ENCODE data around the gene ANO1.

ANO1 gene

DNA sequence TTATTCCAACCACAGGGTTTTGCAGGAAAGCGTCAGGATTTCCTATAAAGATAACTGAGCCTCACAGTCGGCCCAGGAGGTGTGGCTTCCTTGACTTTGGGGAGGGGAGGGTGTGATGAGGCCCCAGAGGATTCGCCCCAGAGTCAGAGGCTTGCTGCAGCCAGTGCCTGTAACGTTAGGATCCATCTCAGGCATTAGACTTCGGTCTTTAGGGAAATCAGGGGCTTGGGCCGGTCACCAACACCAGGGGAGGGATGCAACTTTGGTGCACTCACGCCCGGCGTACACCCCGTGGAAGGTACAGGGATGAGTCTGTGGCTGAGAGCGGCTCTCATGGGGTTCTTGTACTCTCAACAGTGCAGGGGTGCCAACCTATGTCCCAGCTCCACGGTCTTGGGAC lies 5.7 kb upstream of the ANO1 start:
- no peak overlapping the region for H3K4me3 ChIP-seq (ENCODE audit: low read length)
- no peak overlapping the region for H3K4me2 ChIP-seq (ENCODE audit: low read length)

DNA sequence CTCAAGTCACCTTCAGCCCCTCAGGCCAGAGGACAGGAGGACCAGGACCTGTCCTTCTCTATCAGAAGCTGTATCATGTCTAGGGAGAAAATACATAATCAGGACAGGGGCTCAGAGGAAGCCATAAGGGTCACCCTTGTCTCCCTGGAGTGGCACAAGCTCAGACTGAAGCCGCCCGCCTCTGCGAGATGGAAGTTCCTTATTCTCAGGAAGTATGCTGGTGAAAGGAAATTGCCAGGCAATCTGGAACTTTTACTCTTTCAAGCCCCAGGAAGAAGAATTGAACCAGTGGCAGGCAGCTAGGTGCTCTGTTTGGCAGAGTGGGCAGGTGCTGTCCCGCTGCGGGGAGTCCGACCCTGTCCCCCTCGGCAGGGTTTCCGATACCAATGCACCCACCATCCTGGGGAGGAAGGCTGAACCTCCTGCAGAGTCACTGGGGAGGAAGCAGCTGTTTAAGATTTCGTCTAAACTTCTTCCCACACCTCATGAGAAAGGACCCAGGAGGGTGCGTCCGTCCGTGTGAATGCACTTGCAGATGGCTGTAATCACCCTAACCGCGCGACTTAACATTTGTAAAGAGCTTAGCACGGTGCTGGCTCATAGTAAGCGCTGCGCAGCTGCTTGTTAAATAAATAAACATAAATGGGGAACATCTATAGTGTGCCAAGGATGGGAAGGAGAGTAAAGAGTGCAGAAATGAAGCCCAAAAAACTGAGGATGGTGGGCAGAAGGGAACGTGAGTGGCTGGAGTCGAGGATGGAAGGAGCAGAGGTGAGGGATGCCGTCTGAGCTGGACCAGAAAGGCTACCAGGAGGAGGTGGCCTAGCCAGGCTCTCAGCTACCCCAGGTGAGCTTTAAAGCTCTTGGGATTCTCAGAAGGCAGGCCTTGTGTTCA lies 5.0 kb upstream of the ANO1 start:
- Histone ChIP-seq H3K27me3 (ENCODE audit: control insufficient read depth, low read length) (peaks cover 18% of the 10 kb centered on the region; the same call in 1 of the 2 replicates), H3K4me2 (ENCODE audit: low read length) (no peak overlapping the region), H3K27ac (ENCODE audit: low read depth, low read length) (no peak overlapping the region), H3K4me3 (ENCODE audit: low read length) (no peak overlapping the region), H3K4me1 (ENCODE audit: control insufficient read depth, low read length) (no peaks in the 10 kb centered on the region), H3K79me2 (ENCODE audit: control insufficient read depth, low read length) (no peaks in the 10 kb centered on the region), H4K20me1 (ENCODE audit: control insufficient read depth, insufficient read depth, low read depth, low read length) (no peaks in the 10 kb centered on the region), H3F3A (ENCODE audit: control insufficient read depth, insufficient read depth) (no peaks in the 10 kb centered on the region), H3K36me3 (ENCODE audit: control insufficient read depth, low read length) (no peaks in the 10 kb centered on the region), H3K9me2 (replicated peaks; ENCODE audit: control insufficient read depth, low read length) (no peaks in the 10 kb centered on the region), H3K9me3 (ENCODE audit: control insufficient read depth, insufficient read depth, low read length) (no peaks in the 10 kb centered on the region)
- no peak for TF ChIP-seq EZH2phosphoT487 (IDR thresholded peaks at IDR 0.05; ENCODE audit: borderline replicate concordance, low read length)
- TF ChIP-seq, protein P1, sequence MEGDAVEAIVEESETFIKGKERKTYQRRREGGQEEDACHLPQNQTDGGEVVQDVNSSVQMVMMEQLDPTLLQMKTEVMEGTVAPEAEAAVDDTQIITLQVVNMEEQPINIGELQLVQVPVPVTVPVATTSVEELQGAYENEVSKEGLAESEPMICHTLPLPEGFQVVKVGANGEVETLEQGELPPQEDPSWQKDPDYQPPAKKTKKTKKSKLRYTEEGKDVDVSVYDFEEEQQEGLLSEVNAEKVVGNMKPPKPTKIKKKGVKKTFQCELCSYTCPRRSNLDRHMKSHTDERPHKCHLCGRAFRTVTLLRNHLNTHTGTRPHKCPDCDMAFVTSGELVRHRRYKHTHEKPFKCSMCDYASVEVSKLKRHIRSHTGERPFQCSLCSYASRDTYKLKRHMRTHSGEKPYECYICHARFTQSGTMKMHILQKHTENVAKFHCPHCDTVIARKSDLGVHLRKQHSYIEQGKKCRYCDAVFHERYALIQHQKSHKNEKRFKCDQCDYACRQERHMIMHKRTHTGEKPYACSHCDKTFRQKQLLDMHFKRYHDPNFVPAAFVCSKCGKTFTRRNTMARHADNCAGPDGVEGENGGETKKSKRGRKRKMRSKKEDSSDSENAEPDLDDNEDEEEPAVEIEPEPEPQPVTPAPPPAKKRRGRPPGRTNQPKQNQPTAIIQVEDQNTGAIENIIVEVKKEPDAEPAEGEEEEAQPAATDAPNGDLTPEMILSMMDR (IDR thresholded peaks at IDR 0.05; ENCODE audit: low read depth, low read length, poor library complexity, severe bottlenecking): no peak

More for the DNA sequence above, 5.7 kb upstream of the ANO1 start:
- Histone ChIP-seq H4K20me1 (ENCODE audit: control insufficient read depth, insufficient read depth, low read depth, low read length) (no peaks in the 10 kb centered on the region), H3K27ac (ENCODE audit: low read depth, low read length) (no peak overlapping the region), H3K9me3 (ENCODE audit: control insufficient read depth, insufficient read depth, low read length) (no peaks in the 10 kb centered on the region), H3K4me1 (ENCODE audit: control insufficient read depth, low read length) (no peaks in the 10 kb centered on the region), H3K36me3 (ENCODE audit: control insufficient read depth, low read length) (no peaks in the 10 kb centered on the region), H3F3A (ENCODE audit: control insufficient read depth, insufficient read depth) (no peaks in the 10 kb centered on the region), H3K79me2 (ENCODE audit: control insufficient read depth, low read length) (no peaks in the 10 kb centered on the region), H3K9me2 (replicated peaks; ENCODE audit: control insufficient read depth, low read length) (no peaks in the 10 kb centered on the region), H3K27me3 (ENCODE audit: control insufficient read depth, low read length) (peaks cover 18% of the 10 kb centered on the region; the same call in 1 of the 2 replicates)
- TF ChIP-seq EZH2phosphoT487 (IDR thresholded peaks at IDR 0.05; ENCODE audit: borderline replicate concordance, low read length): no peak
- TF ChIP-seq, protein P1 (IDR thresholded peaks at IDR 0.05; ENCODE audit: low read depth, low read length, poor library complexity, severe bottlenecking): no peak

DNA sequence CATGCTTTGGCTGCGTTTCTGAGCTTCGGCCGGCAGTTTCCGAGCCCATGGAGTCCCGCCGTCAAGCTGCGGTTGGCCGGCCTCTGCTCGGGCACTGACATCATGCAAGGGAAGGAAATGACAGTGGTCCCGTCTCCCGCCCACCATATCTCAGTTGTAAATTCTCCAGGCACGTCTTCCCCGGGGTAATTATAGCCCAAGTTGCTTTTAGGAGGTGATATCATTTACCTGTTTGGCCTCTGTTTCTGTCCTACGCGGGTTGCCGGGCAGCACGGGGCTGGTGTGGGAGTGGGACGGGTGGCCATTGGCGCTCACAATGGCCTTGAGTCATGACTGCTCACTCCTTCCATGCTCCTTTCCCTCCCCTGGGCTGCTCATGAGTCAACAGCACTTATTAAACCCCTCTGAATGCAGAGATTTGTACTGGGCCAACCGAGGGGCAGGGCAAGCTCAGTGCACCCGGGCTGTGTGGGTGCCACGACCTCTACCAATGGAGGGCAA lies 4.2 kb upstream of the ANO1 start:
- Histone ChIP-seq H3K36me3 (ENCODE audit: control insufficient read depth, low read length) (no peaks in the 10 kb centered on the region), H3K27ac (ENCODE audit: low read depth, low read length) (no peak overlapping the region), H3K79me2 (ENCODE audit: control insufficient read depth, low read length) (no peaks in the 10 kb centered on the region), H4K20me1 (ENCODE audit: control insufficient read depth, insufficient read depth, low read depth, low read length) (no peaks in the 10 kb centered on the region), H3K9me3 (ENCODE audit: control insufficient read depth, insufficient read depth, low read length) (no peaks in the 10 kb centered on the region), H3K9me2 (replicated peaks; ENCODE audit: control insufficient read depth, low read length) (no peaks in the 10 kb centered on the region), H3K4me1 (ENCODE audit: control insufficient read depth, low read length) (no peaks in the 10 kb centered on the region), H3K4me2 (ENCODE audit: low read length) (no peak overlapping the region), H3K27me3 (ENCODE audit: control insufficient read depth, low read length) (peaks cover 18% of the 10 kb centered on the region; the same call in 1 of the 2 replicates), H3F3A (ENCODE audit: control insufficient read depth, insufficient read depth) (no peaks in the 10 kb centered on the region), H3K4me3 (ENCODE audit: low read length) (no peak overlapping the region)
- TF ChIP-seq, protein P1 (IDR thresholded peaks at IDR 0.05; ENCODE audit: low read depth, low read length, poor library complexity, severe bottlenecking): no peak
- no peak for TF ChIP-seq EZH2phosphoT487 (IDR thresholded peaks at IDR 0.05; ENCODE audit: borderline replicate concordance, low read length)
